ENCODE results near the gene TP53TG3F.
"Not testable (repeated sequence)": the region's sequence is repeated elsewhere in the genome, so short reads cannot be mapped to it uniquely, and the experiment has no call there.

The TP53TG3F gene, protein sequence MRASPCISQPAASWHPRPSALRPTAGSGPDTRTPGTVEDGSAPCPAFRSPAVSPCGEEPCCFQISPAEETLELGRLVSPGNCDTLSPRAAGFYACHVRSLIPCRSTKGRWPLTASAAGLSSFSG

DNA sequence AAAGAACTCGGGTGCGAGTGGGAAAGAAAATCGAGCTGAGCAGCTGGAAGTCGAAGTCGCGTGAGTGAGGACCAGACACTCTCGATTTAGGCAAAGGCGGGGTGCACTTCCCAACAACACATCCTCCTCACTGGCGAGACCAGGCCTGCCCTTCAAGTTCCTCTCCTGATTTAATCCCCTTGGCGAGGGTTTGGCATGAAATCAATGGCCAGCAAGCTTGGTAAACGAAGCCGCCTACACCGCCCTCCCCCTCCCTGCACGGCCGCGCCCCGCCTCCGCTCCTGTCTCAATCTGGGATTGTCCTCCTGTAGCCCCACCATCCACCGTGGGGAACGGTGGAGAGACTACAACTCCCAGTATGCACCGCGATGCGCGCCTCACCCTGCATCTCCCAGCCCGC lies at the start of gene TP53TG3F:
TSS of gene TP53TG3F (plus strand) at position 301 of the 400 bp plus-strand sequence. CDS start at position 369, 68 bp downstream.
- not testable (repeated sequence) for DNase-seq

DNA sequence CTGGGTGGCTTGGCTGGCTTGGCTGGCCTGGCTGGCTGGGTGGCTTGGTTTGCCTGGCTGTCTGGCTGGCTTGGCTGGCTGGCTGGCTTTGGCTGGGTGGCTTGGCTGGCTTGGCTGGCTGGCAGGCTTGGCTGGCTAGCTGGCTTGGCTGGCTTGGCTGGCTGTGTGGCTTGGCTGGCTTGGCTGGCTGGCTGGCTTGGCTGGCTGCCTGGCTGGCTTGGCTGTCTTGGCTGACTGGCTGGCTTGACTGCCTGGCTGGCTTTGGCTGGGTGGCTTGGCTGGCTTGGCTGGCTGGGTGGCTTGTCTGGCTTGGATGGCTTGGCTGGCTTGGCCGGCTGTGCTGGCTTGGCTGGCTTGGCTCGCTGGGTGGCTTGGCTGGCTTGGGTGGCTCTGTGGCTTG lies 32.2 kb downstream of the TP53TG3F start:
- DNase-seq: not testable (repeated sequence)

DNA sequence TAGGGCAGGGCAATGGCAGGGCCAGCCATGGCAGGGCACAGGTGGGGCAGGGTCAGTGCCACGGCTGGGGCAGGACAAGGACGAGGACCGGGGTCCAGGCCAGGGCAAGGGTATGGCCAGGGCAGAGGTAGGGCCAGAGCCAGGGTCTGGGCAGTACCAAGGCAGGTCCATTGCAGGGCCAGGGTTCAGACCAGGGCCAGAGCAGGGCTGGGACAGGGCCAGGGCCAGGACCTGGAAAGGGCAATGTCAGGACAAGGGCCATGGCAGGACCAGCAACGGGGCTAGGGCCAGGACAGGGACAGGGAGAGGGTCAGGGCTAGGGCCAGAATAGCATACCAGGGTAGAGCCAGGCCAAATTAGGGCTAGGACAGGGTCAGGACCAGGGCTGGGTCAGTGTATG lies 47.8 kb downstream of the TP53TG3F start:
- DNase-seq: not testable (repeated sequence)

DNA sequence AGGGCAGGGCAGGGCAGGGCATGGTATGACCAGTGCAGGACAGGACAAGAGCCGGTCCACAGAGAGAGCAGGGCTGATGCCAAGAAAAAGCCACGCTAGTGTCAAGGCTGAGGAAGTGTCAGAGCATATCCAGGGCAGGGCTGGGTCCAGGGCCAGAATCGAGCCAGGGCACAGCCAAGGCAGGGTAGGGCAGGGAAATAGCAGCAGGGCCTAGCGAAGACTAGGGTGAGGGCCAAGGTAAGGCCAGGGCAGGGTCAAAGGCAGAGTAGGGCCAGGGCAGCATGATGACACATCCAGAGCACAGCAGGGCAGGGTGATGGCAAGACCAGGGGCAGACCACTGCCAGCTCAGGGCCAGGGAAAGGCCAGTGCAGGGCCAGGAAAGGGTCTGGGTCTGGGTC lies 49.7 kb downstream of the TP53TG3F start:
- not testable (repeated sequence) for DNase-seq

DNA sequence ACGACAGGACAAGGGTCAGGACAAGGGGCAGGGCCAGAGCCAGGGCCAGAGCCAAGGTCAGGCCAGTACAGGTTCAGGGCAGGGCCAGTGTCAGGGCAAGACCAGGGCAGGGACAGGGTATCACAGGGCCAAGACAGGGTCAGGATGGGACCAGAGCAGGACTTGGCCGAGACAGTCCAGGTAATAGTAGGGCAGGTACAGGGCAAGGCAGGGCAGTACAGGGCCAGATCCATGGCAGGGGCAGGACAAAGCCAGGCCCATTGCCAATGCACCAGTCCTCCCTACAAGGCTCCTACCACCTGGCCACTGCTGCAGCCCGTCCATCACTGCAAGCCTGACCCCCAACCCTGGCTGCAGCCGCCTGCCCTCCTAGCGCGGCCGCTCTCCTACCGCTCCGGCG lies 50.5 kb downstream of the TP53TG3F start:
- DNase-seq: not testable (repeated sequence)

All from EL (cell line).